ENCODE data around the gene C19orf47.
"Not testable (repeated sequence)": the region's sequence is repeated elsewhere in the genome, so short reads cannot be mapped to it uniquely, and the experiment has no call there.

Gene C19orf47

DNA sequence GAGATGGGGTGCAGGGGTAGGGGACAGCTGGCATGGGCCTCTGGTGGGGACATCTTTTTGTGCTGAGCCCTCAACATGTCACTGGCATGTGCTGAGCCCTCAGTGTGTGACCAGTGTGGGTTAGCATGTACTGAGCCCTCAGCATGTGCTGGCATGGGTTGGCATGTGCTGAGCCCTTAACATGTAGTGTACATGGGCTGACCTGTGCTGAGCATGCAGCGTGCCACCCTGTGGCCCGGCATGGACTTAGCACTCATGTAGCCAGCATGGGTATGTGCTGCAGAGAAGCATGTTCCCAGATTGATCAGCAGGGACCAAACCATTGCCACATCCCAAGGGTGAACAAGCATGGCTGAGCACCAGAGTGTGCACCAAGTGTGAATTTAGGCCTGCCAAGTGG, 30.3 kb upstream of the C19orf47 start:
- in situ Hi-C loops (cut with MboI; ENCODE audit: low pct_unique_long_range_greater_than_20kb, low sequenced_read_pairs): no loop called here
- no peak for DNase-seq

DNA sequence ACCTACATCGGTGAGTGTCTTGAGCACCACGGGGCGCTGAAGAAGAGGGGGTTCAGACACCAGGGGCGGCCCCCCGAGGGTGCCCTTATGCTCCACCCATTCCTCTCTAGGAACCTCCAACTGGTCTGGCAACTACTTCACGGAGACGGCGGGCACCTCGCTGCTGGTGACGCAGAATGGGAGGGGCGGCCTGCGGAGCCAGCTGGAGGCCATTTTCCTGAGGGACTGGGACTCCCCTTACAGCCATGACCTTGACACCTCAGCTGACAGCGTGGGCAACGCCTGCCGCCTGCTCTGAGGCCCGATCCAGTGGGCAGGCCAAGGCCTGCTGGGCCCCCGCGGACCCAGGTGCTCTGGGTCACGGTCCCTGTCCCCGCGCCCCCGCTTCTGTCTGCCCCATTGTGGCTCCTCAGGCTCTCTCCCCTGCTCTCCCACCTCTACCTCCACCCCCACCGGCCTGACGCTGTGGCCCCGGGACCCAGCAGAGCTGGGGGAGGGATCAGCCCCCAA, 29.7 kb upstream of the C19orf47 start:
- in situ Hi-C loops (cut with MboI; ENCODE audit: low pct_unique_long_range_greater_than_20kb, low sequenced_read_pairs): no loop called here
- DNase-seq: no peak

- in situ Hi-C loops (cut with MboI; ENCODE audit: low pct_unique_long_range_greater_than_20kb, low sequenced_read_pairs): no loop called here
- no peak for DNase-seq
These were observed 28.2 kb upstream of the C19orf47 start for GRCh38 chr19:40376286-40376862.

DNA sequence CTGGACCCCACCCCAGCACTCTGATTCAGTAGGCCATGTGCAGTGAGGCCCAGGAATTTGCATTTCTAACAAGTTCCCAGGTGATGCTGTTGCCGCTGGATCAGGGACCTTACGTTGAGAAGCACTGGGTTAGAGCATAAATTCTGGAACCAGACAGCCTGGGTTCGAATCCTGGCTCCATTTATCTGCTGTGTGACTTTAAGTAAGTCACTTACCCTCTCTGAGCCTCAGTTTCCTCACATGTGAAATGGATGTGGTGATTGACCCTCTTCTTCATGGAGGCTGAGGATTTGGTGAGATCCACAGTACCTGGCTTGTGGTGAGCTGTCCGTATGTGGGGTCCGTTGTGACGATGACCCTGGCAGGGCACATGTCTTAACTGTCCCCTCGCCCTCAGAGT, 25.9 kb upstream of the C19orf47 start:
- DNase-seq: no peak
- in situ Hi-C loops (cut with MboI; ENCODE audit: low pct_unique_long_range_greater_than_20kb, low sequenced_read_pairs): no loop called here

- in situ Hi-C loops (cut with MboI; ENCODE audit: low pct_unique_long_range_greater_than_20kb, low sequenced_read_pairs): no loop called here
- DNase-seq: no peak
These were observed 23.6 kb upstream of the C19orf47 start for GRCh38 chr19:40371802-40372122.

DNA sequence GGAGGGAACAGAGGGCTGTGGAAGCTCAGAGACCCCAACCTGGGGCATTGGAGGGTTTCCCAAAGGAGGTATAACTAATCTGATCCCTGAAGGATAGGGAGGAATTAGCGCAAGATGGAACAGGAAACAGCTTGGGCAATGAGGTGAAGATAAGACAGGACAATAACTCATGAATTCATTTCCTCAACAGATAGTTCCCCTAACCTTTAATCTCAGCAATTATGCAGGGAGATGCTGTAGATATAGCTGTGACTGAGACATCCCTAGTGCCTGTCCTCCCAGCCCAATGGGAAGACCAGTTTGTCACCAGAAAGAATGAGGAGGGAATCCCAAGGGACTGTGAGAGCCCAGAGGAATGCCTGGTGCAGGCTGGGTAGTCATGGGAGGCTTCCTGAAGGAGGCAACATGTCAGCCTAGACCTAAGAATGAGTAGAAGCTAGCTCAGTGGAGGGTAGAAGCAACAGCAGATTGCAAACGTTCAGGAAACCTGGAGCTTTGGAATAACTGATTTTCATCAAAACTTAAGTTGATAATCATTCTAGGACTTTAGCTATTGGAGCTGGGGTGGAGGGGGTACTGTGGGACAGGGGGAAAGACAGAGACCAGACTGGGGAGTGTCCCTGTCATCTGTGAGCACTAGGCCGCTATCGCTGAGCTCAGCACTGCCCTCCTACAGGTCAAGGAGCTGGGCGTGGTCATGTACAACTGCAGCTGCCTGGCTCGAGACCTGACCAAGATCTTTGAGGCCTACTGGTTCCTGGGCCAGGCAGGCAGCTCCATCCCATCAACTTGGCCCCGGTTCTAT, 23.0 kb upstream of the C19orf47 start:
- DNase-seq: peak; percentile 70
- in situ Hi-C loops (cut with MboI; ENCODE audit: low pct_unique_long_range_greater_than_20kb, low sequenced_read_pairs): no loop called here

DNA sequence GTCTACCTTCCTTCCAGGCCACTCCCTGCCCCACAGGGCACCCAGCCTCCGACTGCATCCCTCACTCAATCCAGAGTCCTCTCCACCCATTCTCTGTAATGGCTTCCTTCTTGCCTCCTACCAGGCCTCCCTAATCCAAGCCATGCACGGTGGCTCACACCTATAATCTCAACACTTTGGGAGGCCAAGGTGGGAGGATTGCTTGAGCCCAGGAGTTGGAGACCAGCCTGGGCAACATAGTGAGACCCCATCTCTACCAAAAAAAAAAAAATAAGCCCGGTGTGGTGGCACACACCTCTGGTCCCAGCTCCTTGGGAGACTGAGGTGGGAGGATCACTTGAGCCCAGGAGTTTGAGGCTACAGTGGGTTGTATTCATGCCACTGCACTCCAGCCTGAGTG, 22.1 kb upstream of the C19orf47 start:
- in situ Hi-C loops (cut with MboI; ENCODE audit: low pct_unique_long_range_greater_than_20kb, low sequenced_read_pairs); DNase-seq: not testable (repeated sequence)

DNA sequence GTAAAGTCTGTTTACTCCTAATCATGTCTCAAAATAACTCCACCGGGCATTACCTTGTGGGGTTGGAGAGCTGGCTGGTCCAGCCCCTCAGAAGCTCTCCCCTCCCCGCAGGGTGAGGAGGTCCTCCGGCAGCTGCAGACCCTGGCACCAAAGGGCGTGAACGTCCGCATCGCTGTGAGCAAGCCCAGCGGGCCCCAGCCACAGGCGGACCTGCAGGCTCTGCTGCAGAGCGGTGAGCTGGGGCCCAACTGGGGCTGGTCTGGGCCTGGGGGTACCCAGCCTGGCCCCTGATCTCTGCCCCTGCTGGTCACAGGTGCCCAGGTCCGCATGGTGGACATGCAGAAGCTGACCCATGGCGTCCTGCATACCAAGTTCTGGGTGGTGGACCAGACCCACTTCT, 21.6 kb upstream of the C19orf47 start:
- in situ Hi-C loops (cut with MboI; ENCODE audit: low pct_unique_long_range_greater_than_20kb, low sequenced_read_pairs): no loop called here
- no peak for DNase-seq

DNA sequence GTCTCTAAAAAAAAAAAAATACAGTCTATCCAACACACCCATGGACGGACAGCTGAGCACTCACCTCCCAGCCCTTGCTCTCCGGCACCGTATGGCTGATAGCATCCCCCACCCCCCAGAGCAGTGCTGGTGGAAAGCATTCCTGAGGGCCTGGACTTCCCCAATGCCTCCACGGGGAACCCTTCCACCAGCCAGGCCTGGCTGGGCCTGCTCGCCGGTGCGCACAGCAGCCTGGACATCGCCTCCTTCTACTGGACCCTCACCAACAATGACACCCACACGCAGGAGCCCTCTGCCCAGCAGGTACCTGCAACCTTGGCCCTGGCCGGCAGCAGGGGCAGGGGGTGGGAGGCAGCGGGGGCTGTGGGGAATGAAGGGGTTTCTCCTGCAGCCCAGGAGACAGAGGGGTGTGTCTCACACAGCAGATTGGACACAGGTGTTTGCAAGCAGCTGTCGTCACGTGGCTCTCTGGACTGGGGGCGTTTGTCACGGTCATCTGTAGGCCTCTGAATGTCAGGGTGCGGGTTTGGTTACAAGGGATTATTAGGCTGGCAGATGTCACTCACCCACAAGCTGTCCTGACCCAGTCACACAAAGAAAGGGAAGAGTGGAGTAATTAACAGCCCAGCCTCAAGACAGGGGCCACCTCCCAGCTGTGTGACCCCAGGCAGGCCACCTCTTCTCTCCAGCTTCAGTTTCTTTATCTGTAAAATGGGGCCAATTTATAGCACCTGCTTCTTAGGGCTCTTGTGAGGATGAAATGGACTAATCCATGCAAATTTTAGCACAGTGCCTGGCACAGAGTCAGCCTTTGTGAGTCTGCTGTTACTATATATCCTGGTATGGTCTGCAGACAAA, 19.6 kb upstream of the C19orf47 start:
- in situ Hi-C loops (cut with MboI; ENCODE audit: low pct_unique_long_range_greater_than_20kb, low sequenced_read_pairs): no loop called here
- no peak for DNase-seq

DNA sequence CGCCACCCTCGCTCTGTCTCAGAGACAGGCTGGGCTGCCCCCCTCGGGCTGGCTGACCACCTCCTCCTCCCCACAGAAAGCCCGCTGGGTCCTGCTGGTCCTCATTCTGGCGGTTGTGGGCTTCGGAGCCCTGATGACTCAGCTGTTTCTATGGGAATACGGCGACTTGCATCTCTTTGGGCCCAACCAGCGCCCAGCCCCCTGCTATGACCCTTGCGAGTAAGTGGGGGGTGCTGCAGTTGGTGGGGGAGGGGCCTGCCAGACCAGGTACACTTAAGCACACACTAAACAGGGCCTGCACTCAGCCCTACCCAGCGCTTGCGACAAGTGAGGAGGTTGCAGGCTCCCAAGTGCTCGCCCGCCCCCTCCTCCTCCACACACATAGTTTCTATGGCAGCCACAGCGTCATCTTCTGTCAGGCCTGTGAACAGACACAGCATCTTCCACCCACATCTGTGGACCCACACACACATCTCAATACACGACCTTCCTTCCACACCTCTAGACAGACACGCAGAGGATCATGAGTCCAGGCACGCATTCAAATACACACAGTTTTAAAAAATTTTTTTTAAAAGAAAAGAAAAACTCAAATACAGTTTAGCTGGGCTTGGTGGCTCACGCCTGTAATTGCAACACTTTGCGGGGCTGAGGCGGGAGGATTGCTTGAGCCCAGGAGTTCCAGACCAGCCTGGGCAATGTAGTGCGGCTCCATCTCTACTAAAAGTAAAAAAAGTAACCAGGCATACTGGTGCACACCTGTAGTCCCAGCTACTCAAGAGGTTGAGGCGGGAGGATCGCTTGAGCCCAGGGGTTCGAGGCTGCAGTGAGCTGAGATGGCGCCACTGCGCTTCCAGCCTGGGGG, 18.7 kb upstream of the C19orf47 start:
- in situ Hi-C loops (cut with MboI; ENCODE audit: low pct_unique_long_range_greater_than_20kb, low sequenced_read_pairs): no loop called here
- DNase-seq: peak; percentile 29

DNA sequence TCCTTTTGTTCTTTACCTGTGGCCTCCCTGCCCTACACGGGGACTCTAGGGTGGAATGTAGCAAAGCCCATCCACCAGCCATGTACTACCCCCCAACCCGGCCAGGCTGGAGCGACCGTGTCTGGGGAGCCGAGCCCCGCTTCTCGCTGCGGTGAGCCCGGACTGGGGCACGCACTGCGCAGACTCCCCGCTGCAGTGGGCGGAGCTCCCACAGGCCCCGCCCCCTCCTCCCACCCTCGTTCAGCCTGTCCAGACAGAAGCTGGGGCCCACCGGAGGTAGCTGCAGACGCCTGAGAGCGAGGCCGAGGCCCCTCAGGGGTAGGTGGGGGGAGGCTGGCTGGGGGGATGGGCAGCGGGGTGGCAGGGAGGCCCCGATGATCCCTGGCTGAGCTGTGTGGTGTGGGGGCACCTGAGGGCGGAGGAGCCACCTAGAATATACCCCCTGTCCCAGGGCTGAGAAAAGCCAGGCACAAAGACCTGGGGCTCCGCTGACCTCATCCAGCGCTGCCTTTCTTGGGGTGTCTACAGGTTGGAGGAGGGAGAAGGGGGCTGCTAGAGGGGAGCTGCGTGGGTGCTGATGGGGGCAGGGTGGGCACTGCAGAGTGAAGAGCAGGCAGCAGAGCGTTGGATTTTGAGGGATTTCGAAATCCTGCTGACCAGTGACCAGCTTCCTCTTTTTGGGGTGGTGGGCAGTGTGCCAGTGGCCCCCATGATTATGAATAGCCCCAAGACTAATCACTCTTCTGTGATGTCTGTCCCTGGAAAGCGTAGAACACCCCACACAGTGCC, 17.6 kb upstream of the C19orf47 start:
- in situ Hi-C loops (cut with MboI; ENCODE audit: low pct_unique_long_range_greater_than_20kb, low sequenced_read_pairs): no loop called here
- no peak for DNase-seq

DNA sequence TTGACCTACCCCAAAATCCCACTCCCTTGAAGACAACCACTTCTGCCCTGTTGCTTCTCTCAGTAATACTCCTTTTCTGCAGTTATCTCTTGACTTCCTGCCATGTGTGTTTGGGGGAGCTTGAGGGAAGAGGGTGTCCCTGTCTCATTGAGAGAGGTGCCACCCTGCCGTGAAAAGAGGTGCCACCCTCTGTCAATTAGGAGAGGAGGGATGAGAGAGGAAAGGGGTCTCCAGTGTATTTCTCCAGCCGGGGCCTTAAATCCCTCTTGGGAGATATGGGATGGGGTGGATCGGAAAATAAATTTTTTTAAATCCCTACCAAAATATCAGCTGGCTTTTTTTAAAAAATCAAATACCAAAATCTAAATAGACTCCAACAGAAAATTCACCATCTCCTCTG, 16.8 kb upstream of the C19orf47 start:
- in situ Hi-C loops (cut with MboI; ENCODE audit: low pct_unique_long_range_greater_than_20kb, low sequenced_read_pairs): no loop called here
- no peak for DNase-seq

DNA sequence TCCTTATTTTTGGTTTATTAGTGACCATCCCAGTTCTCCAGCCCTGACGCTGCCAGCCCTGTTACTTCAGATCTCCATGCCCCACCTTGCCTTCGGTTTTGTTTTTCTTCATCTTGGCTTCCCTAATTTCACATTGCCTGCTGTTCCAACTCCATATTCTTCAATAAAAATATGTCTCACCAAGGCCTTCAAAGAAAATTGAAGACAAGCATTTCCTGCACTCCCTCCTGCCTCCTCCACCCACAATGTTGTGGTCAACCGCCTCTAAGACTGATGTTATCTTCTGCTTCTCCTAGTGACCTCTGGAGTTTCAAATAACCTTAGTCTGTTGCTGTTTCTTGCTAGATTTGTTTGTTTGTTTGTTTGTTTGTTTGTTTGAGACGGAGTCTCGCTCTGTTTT, 14.9 kb upstream of the C19orf47 start:
- DNase-seq: peak; percentile 83
- in situ Hi-C loops (cut with MboI; ENCODE audit: low pct_unique_long_range_greater_than_20kb, low sequenced_read_pairs): no loop called here

GRCh38 chr19:40362160-40362559, 14.0 kb upstream of the C19orf47 start:
- in situ Hi-C loops (cut with MboI; ENCODE audit: low pct_unique_long_range_greater_than_20kb, low sequenced_read_pairs): no loop called here
- DNase-seq: no peak

DNA sequence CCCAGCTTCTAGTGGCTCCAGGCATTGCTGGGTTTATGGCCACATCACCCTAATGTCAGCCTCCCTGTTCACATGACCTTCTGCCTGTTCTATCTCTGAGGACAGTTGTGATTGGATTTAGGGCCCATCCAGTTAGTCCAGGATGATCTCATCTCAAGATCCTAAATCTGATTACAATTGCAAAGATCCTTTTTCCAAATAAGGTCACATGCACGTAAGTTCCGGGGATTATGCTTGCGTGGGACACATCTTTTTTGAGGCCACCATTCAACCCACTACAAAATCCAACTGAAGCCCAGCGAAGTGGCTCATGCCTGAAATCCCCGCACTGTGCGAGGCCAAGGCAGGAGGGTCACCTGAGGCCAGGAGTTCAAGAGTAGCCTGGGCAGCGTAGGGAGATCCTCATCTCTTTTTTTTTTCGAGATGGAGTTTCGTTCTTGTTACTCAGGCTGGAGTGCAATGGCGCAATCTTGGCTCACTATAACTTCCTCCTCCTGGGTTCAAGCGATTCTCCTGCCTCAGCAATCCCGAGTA, 12.6 kb upstream of the C19orf47 start:
- in situ Hi-C loops (cut with MboI; ENCODE audit: low pct_unique_long_range_greater_than_20kb, low sequenced_read_pairs): no loop called here
- DNase-seq: no peak

- DNase-seq: no peak
- in situ Hi-C loops (cut with MboI; ENCODE audit: low pct_unique_long_range_greater_than_20kb, low sequenced_read_pairs): no loop called here
These were observed 12.0 kb upstream of the C19orf47 start for GRCh38 chr19:40360020-40360707.

DNA sequence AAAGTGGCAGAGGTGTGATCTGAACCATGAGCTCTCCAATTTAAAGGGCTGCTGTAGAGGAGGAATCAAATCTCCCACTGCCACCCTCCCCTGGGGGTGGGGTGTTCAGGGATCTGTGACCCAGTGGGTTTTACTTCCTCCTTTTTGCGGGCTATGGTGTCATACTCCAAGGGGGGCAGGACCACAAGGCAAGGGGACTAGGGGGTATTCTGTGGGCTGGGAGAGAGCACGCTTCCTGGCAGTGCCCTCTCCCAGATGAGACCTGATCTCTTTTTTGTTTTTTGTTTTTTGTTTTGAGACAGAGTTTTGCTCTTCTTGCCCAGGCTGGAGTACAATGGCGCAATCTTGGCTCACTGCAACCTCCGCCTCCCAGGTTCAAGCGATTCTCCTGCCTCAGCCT, 10.6 kb upstream of the C19orf47 start:
- in situ Hi-C loops (cut with MboI; ENCODE audit: low pct_unique_long_range_greater_than_20kb, low sequenced_read_pairs): no loop called here
- peak; percentile 79 for DNase-seq

DNA sequence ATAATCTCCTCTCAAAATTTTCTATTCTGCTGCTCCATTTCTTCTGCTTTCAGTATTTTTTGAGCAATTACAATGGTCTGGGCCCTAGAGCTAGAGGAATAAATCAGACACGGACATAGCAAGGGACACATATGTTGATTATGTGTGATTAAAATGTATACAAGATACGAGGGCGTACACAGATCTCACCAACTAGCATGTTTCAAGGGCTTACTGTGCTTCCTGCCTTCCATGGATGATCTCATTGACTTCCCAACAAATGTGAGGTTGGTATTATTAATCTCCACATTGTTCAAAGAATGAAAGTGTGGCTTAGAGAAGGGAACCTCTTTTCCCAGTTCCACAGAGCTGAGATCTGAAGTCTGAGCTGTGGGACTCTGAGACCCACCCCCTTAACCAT, 9.4 kb upstream of the C19orf47 start:
- no peak for DNase-seq
- in situ Hi-C loops (cut with MboI; ENCODE audit: low pct_unique_long_range_greater_than_20kb, low sequenced_read_pairs): no loop called here
